Measurements from ENCODE around the gene KIAA1217. TPM values are rescaled to one million over a fixed set of nuclear protein-coding genes. Genes with fewer than 3 reads are reported as not detected.

The KIAA1217 gene
- polyA plus RNA-seq, 2 of the 4 experiments (the other 2 are of a cell fraction), result 1.5 to 2.7 TPM

DNA sequence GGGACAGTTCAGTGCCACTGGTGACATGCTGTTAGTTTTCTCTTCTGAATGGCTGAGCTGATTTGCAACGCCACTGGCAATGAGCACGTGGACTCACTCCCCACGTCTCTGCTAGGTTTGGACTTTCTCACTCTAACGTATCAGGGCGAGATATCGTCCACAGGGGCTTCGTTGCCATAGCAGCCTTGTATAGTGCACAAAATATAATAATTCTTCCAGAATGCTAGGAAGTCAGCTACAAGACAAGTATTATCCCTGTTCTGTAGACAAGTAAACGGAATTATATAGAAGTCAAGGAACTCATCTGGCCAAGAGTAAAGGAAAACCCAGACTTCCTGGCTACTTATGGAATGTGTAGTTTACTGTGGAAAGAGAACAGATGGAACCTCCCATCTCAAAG lies 288.0 kb downstream of the KIAA1217 start:
- CTCF ChIA-PET, result interaction anchor here (1.5 kb wide), 2 partner anchors 22 to 503 kb away, joined by 4 to 5 read pairs; no protein-coding TSS in a partner anchor
- no peak for ATAC-seq
- no peak overlapping the region for H3K4me2 ChIP-seq
- no peak overlapping the region for H3K4me3 ChIP-seq
- no peak for TF ChIP-seq RAD21 (conservative IDR thresholded peaks at IDR 0.05 in 1 of 2, IDR thresholded peaks at IDR 0.05 in 1 of 2)
- TF ChIP-seq, protein P1, sequence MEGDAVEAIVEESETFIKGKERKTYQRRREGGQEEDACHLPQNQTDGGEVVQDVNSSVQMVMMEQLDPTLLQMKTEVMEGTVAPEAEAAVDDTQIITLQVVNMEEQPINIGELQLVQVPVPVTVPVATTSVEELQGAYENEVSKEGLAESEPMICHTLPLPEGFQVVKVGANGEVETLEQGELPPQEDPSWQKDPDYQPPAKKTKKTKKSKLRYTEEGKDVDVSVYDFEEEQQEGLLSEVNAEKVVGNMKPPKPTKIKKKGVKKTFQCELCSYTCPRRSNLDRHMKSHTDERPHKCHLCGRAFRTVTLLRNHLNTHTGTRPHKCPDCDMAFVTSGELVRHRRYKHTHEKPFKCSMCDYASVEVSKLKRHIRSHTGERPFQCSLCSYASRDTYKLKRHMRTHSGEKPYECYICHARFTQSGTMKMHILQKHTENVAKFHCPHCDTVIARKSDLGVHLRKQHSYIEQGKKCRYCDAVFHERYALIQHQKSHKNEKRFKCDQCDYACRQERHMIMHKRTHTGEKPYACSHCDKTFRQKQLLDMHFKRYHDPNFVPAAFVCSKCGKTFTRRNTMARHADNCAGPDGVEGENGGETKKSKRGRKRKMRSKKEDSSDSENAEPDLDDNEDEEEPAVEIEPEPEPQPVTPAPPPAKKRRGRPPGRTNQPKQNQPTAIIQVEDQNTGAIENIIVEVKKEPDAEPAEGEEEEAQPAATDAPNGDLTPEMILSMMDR (IDR thresholded peaks at IDR 0.05), result no peak
- no peak for TF ChIP-seq HOXB5 (CRISPR knock-in tag; IDR thresholded peaks at IDR 0.05)
- no peak for TF ChIP-seq CHD2 (IDR thresholded peaks at IDR 0.05; ENCODE audit: low read length, partially characterized antibody)
- no peak for TF ChIP-seq CBX8 (IDR thresholded peaks at IDR 0.05)
- no peak for TF ChIP-seq KDM1A (IDR thresholded peaks at IDR 0.05; ENCODE audit: low read depth)
- TF ChIP-seq BHLHE40 (IDR thresholded peaks at IDR 0.05; ENCODE audit: low read depth, low read length), result no peak
- TF ChIP-seq, protein P2, sequence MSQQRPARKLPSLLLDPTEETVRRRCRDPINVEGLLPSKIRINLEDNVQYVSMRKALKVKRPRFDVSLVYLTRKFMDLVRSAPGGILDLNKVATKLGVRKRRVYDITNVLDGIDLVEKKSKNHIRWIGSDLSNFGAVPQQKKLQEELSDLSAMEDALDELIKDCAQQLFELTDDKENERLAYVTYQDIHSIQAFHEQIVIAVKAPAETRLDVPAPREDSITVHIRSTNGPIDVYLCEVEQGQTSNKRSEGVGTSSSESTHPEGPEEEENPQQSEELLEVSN (IDR thresholded peaks at IDR 0.05; ENCODE audit: borderline replicate concordance, low read depth), result no peak
- TF ChIP-seq JUN (IDR thresholded peaks at IDR 0.05), result no peak
- no peak for TF ChIP-seq NPAS2 (CRISPR knock-in tag; IDR thresholded peaks at IDR 0.05; ENCODE audit: borderline replicate concordance)
- no peak for TF ChIP-seq KDM5A (IDR thresholded peaks at IDR 0.05)
- TF ChIP-seq CHD4 (IDR thresholded peaks at IDR 0.05; ENCODE audit: borderline replicate concordance), result no peak
- no peak for TF ChIP-seq FOXS1 (CRISPR knock-in tag; IDR thresholded peaks at IDR 0.05)
- TF ChIP-seq FOSB (CRISPR knock-in tag; IDR thresholded peaks at IDR 0.05), result no peak
- TF ChIP-seq, protein P3, sequence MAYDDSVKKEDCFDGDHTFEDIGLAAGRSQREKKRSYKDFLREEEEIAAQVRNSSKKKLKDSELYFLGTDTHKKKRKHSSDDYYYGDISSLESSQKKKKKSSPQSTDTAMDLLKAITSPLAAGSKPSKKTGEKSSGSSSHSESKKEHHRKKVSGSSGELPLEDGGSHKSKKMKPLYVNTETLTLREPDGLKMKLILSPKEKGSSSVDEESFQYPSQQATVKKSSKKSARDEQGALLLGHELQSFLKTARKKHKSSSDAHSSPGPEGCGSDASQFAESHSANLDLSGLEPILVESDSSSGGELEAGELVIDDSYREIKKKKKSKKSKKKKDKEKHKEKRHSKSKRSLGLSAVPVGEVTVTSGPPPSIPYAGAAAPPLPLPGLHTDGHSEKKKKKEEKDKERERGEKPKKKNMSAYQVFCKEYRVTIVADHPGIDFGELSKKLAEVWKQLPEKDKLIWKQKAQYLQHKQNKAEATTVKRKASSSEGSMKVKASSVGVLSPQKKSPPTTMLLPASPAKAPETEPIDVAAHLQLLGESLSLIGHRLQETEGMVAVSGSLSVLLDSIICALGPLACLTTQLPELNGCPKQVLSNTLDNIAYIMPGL (CRISPR knock-in tag; IDR thresholded peaks at IDR 0.05; ENCODE audit: borderline replicate concordance), result no peak
- no peak for TF ChIP-seq NR3C1 (IDR thresholded peaks at IDR 0.05)
- TF ChIP-seq, protein P4, sequence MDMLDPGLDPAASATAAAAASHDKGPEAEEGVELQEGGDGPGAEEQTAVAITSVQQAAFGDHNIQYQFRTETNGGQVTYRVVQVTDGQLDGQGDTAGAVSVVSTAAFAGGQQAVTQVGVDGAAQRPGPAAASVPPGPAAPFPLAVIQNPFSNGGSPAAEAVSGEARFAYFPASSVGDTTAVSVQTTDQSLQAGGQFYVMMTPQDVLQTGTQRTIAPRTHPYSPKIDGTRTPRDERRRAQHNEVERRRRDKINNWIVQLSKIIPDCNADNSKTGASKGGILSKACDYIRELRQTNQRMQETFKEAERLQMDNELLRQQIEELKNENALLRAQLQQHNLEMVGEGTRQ (IDR thresholded peaks at IDR 0.05), result no peak
- H3K27ac ChIP-seq, result no peak overlapping the region
- WGBS (ENCODE audit: missing lambda C conversion rate), result 77% methylated on average over 8 of the region's 8 CpGs
- FAIRE-seq, result no peak
- no peaks in the 10 kb centered on the region for H3K4me1 ChIP-seq
- no peaks in the 10 kb centered on the region for H3K9me3 ChIP-seq
- POLR2A ChIA-PET, result no interaction called here
- DNase-seq (ENCODE audit: low read depth in 1 of 2, low spot score in 1 of 2), result no peak

DNA sequence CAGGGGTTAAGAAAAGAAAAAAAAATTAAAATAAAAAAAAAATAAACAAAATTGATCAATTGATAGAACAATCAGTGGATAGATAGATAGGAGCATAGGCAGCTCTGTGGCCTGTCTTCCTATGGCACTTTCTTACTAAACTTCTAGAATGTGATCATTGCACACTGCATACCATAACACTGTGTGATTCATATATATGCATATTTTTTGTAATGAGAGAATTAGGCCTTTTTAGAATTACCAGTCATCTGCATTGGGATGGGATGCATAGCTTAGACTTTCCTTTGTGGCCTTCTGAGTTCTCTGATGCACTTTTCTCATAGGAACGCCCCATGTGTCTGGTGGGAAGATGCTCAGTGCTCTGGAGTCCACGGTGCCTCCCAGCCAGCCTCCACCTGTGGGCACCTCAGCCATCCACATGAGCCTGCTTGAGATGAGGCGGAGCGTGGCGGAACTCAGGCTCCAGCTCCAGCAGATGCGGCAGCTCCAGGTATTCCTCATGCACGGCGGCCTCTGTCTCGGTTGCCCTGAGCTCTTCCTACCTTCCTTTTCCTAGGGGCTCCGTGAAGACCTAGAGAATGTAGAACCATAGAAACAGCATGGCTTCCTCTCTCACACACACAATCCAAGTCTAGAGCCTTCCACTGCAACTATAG lies 292.2 kb downstream of the KIAA1217 start:
- no peak overlapping the region for H3K4me2 ChIP-seq
- no peaks in the 10 kb centered on the region for H3K4me1 ChIP-seq
- DNase-seq (ENCODE audit: low read depth in 1 of 2, low spot score in 1 of 2), result no peak
- TF ChIP-seq CHD4 (IDR thresholded peaks at IDR 0.05; ENCODE audit: borderline replicate concordance) (no peak), ZSCAN20 (CRISPR knock-in tag; IDR thresholded peaks at IDR 0.05) (no peak), ZFP36 (IDR thresholded peaks at IDR 0.05; ENCODE audit: borderline replicate concordance, partially characterized antibody) (no peak), RCOR1 (IDR thresholded peaks at IDR 0.05; ENCODE audit: low read depth, low read length) (no peak), HOXB13 (CRISPR knock-in tag; IDR thresholded peaks at IDR 0.05; ENCODE audit: low read depth) (no peak), HDAC2 (IDR thresholded peaks at IDR 0.05) (no peak), NFE2L2 (conservative IDR thresholded peaks at IDR 0.05; ENCODE audit: low read length) (no peak), CEBPB (IDR thresholded peaks at IDR 0.05) (no peak), SMC3 (IDR thresholded peaks at IDR 0.05) (no peak)
- TF ChIP-seq, protein P2 (IDR thresholded peaks at IDR 0.05; ENCODE audit: borderline replicate concordance, low read depth), result no peak
- TF ChIP-seq, protein P5, sequence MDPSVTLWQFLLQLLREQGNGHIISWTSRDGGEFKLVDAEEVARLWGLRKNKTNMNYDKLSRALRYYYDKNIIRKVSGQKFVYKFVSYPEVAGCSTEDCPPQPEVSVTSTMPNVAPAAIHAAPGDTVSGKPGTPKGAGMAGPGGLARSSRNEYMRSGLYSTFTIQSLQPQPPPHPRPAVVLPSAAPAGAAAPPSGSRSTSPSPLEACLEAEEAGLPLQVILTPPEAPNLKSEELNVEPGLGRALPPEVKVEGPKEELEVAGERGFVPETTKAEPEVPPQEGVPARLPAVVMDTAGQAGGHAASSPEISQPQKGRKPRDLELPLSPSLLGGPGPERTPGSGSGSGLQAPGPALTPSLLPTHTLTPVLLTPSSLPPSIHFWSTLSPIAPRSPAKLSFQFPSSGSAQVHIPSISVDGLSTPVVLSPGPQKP (IDR thresholded peaks at IDR 0.05; ENCODE audit: low read depth, low read length), result no peak
- no peak overlapping the region for H3K4me3 ChIP-seq
- no peak for ATAC-seq
- no peak overlapping the region for H3K27ac ChIP-seq
- WGBS (ENCODE audit: missing lambda C conversion rate), result 88% methylated on average over 10 of the region's 10 CpGs
- ChIA-PET CTCF (interaction anchor here (0.6 to 2.9 kb wide), 5 partner anchors 12 to 507 kb away, joined by 3 to 14 read pairs (median 6); no protein-coding TSS in a partner anchor), POLR2A (interaction anchor here (0.5 kb wide), 1 partner anchor 292 kb away, joined by 3 read pairs; no protein-coding TSS in a partner anchor)
- no peaks in the 10 kb centered on the region for H3K9me3 ChIP-seq
- no peak for FAIRE-seq
